LNCaP clone FGC (cell line): Measurements from ENCODE around the gene NUMBL.
"Not testable (repeated sequence)": the region's sequence is repeated elsewhere in the genome, so short reads cannot be mapped to it uniquely, and the experiment has no call there.

Source experiments
- DNase-seq: peaks from one replicate; pipeline ENCODE4 v3.0.0-alpha.2; 2011; ENCODE audit warnings: low read depth
- H3K4me3 ChIP-seq: 2 replicates; pipeline ENCODE4 v1.5.1; 2011; ENCODE audit warnings: mild to moderate bottlenecking, low read depth, low read length, control low read depth
- CTCF ChIP-seq: IDR thresholded peaks from 2 replicates; pipeline ENCODE4 v1.5.1; 2012; ENCODE audit warnings: mild to moderate bottlenecking; ENCODE audit not compliant: control insufficient read depth, insufficient read depth; ENCODE audit errors: extremely low read depth

The NUMBL gene

GRCh38 chr19:40650749-40651305 is 39.6 kb downstream of the NUMBL start:
- no peak for DNase-seq
- no peak overlapping the region for H3K4me3 ChIP-seq
- TF ChIP-seq CTCF, result no peak

- H3K4me3 ChIP-seq, DNase-seq: not testable (repeated sequence)
Observed at GRCh38 chr19:40649903-40650675, 40.4 kb downstream of the NUMBL start.

- no peak overlapping the region for H3K4me3 ChIP-seq
- no peak for TF ChIP-seq CTCF
- DNase-seq, result no peak
Observed at GRCh38 chr19:40646743-40647254, 43.7 kb downstream of the NUMBL start.

- no peak for DNase-seq
- H3K4me3 ChIP-seq, result no peak overlapping the region
- TF ChIP-seq CTCF, result no peak
Observed at GRCh38 chr19:40642757-40643305, 47.6 kb downstream of the NUMBL start.

GRCh38 chr19:40642051-40642706 is 48.3 kb downstream of the NUMBL start:
- no peak for DNase-seq
- H3K4me3 ChIP-seq, result no peak overlapping the region
- no peak for TF ChIP-seq CTCF

GRCh38 chr19:40641281-40641680 is 49.2 kb downstream of the NUMBL start:
- H3K4me3 ChIP-seq, result no peak overlapping the region
- no peak for DNase-seq
- no peak for TF ChIP-seq CTCF

- no peak for DNase-seq
- H3K4me3 ChIP-seq, result no peak overlapping the region
- no peak for TF ChIP-seq CTCF
Observed at GRCh38 chr19:40640744-40641143, 49.7 kb downstream of the NUMBL start.
